Esophagus muscularis mucosa (tissue), 3 donors: ENCODE results near the gene BBS5.

ENCODE experiments used
- CTCF ChIP-seq, 3 experiments: fragments of 200-600 bp in 2 of 3; fragments of 450-650 bp in 1 of 3; sonication (generic) in 2 of 3; IDR thresholded peaks; one replicate each; pipeline ENCODE4 v1.5.1; 2017 to 2019; ENCODE audit warnings: antibody characterized with exemption in 3 of 3, mild to moderate bottlenecking in 2 of 3, moderate library complexity in 1 of 3
- POLR2AphosphoS5 ChIP-seq, 2 donors: sonication (generic); formaldehyde crosslinking; IDR thresholded peaks; one replicate each; pipeline ENCODE4 v1.6.1; 2017; ENCODE audit warnings: antibody characterized with exemption in 2 of 2

DNA sequence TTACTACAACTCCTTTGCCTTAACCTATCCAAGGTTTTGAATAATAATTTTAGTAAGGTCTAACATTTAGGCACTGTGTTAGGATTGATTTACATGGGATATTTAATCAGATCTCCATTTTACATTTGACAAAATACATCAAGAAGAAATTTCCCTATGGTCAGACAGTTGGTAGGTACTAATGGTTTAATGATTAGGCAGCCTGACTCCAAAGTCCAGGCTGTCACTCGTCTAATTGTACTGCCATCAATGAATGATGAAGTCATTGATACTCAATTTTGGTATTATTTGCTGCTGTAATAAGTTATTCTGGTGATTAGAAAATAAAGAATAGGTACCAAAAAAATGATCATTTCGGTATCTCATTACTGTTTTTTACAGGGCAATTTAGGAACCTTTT is 14.1 kb downstream of the BBS5 start:
- TF ChIP-seq CTCF (IDR thresholded peaks at IDR 0.05) (no peak), POLR2AphosphoS5 (IDR thresholded peaks at IDR 0.05) (no peak)
